Stromal cell of bone marrow (primary cell): ENCODE data around the gene DDX18.
"Not testable (repeated sequence)": the region's sequence is repeated elsewhere in the genome, so short reads cannot be mapped to it uniquely, and the experiment has no call there.

Experiments used
- DNase-seq: peaks from one replicate; pipeline ENCODE4 v3.0.0-alpha.2; 2012; ENCODE audit warnings: low read depth

DDX18 gene

GRCh38 chr2:117814417-117815264, at the start of gene DDX18:
Gene DDX18, plus strand, starts transcription at chr2:117814691. Its CDS starts 87 bp downstream, at chr2:117814778.
- peak; percentile 98 for DNase-seq

- DNase-seq, result no peak
These were observed 43.8 kb upstream of the DDX18 start for GRCh38 chr2:117770730-117771129.

GRCh38 chr2:117771969-117772630, 42.4 kb upstream of the DDX18 start:
- DNase-seq, result peak; percentile 9

GRCh38 chr2:117774716-117775115, 39.8 kb upstream of the DDX18 start:
- DNase-seq, result no peak

GRCh38 chr2:117775703-117776219, 38.7 kb upstream of the DDX18 start:
- no peak for DNase-seq

GRCh38 chr2:117776888-117777287, 37.6 kb upstream of the DDX18 start:
- DNase-seq, result no peak

- DNase-seq, result peak; percentile 15
These were observed 28.8 kb upstream of the DDX18 start for GRCh38 chr2:117785740-117786139.

GRCh38 chr2:117786520-117786919, 28.0 kb upstream of the DDX18 start:
- DNase-seq, result no peak

- DNase-seq, result no peak
These were observed 25.0 kb upstream of the DDX18 start for GRCh38 chr2:117789505-117789904.

GRCh38 chr2:117794668-117795067, 19.8 kb upstream of the DDX18 start:
- DNase-seq, result no peak

- no peak for DNase-seq
These were observed 12.7 kb upstream of the DDX18 start for GRCh38 chr2:117801826-117802225.

- DNase-seq, result not testable (repeated sequence)
These were observed 10.7 kb upstream of the DDX18 start for GRCh38 chr2:117803644-117804325.

GRCh38 chr2:117812443-117812842, 2.0 kb upstream of the DDX18 start:
- no peak for DNase-seq

GRCh38 chr2:117815946-117816345, 1.5 kb downstream of the DDX18 start:
- no peak for DNase-seq

GRCh38 chr2:117818921-117819320, 4.4 kb downstream of the DDX18 start:
- DNase-seq, result no peak

GRCh38 chr2:117820444-117820843, 6.0 kb downstream of the DDX18 start:
- no peak for DNase-seq

- no peak for DNase-seq
These were observed 10.9 kb downstream of the DDX18 start for GRCh38 chr2:117825437-117825836.

- DNase-seq, result not testable (repeated sequence)
These were observed 13.0 kb downstream of the DDX18 start for GRCh38 chr2:117827464-117827863.

GRCh38 chr2:117828870-117829269, 14.4 kb downstream of the DDX18 start:
- no peak for DNase-seq

GRCh38 chr2:117832332-117832731, 17.8 kb downstream of the DDX18 start:
- DNase-seq, result no peak

- no peak for DNase-seq
These were observed 18.6 kb downstream of the DDX18 start for GRCh38 chr2:117832905-117833613.

- DNase-seq, result no peak
These were observed 19.4 kb downstream of the DDX18 start for GRCh38 chr2:117833911-117834310.
